GM18498 (cell line): ENCODE measurements around the gene TREML1.
"Not testable (repeated sequence)": the region's sequence is repeated elsewhere in the genome, so short reads cannot be mapped to it uniquely, and the experiment has no call there.

ENCODE experiments used
- ATAC-seq: cut with Tn5 transposase; IDR thresholded peaks from one replicate; pipeline ENCODE4 v1.9.1; 2021; ENCODE audit warnings: mild to moderate bottlenecking, moderate library complexity; ENCODE audit not compliant: unreplicated experiment

Gene TREML1

GRCh38 chr6:41153451-41153850 lies 696 bp downstream of the TREML1 start:
- no peak for ATAC-seq

- ATAC-seq, result no peak
Observed at GRCh38 chr6:41150671-41151070, 3.5 kb downstream of the TREML1 start.

GRCh38 chr6:41147917-41148316 lies 6.2 kb downstream of the TREML1 start:
- ATAC-seq, result no peak

GRCh38 chr6:41136911-41137310 lies 17.2 kb downstream of the TREML1 start:
- no peak for ATAC-seq

GRCh38 chr6:41135062-41135832 lies 18.9 kb downstream of the TREML1 start:
- ATAC-seq, result no peak

- no peak for ATAC-seq
Observed at GRCh38 chr6:41132254-41132653, 21.9 kb downstream of the TREML1 start.

GRCh38 chr6:41125282-41125681 lies 28.9 kb downstream of the TREML1 start:
- no peak for ATAC-seq

GRCh38 chr6:41122918-41123317 lies 31.2 kb downstream of the TREML1 start:
- ATAC-seq, result no peak

GRCh38 chr6:41122373-41122772 lies 31.8 kb downstream of the TREML1 start:
- ATAC-seq, result no peak

GRCh38 chr6:41120058-41120457 lies 34.1 kb downstream of the TREML1 start:
- no peak for ATAC-seq

GRCh38 chr6:41119508-41119907 lies 34.6 kb downstream of the TREML1 start:
- no peak for ATAC-seq

- ATAC-seq, result not testable (repeated sequence)
Observed at GRCh38 chr6:41115027-41115426, 39.1 kb downstream of the TREML1 start.

- no peak for ATAC-seq
Observed at GRCh38 chr6:41111017-41111416, 43.1 kb downstream of the TREML1 start.

- ATAC-seq, result no peak
Observed at GRCh38 chr6:41103847-41104246, 50.3 kb downstream of the TREML1 start.

GRCh38 chr6:41100871-41101287 lies 53.3 kb downstream of the TREML1 start:
- ATAC-seq, result no peak
